ENCODE measurements around the gene UNC13A.

The UNC13A gene

DNA sequence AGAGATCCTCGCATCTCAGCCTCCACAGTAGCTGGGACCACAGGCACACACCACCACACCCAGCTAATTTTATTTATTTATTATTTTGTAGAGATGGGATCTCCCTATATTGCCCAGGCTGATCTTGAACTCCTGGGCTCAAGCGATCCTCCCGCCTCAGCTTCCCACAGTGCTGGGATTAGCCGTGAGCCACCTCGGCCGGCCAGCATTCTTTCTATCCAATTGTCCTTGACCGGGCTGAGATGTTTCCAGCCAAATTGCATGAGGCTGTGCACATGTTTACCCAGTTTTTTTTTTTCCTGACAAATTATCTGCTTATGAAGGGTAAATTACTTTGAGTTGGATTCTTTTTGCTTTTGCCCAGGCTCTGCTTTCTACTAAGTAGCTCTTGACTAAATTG, 28.2 kb downstream of the UNC13A start:
- DNase-seq: no peak

DNA sequence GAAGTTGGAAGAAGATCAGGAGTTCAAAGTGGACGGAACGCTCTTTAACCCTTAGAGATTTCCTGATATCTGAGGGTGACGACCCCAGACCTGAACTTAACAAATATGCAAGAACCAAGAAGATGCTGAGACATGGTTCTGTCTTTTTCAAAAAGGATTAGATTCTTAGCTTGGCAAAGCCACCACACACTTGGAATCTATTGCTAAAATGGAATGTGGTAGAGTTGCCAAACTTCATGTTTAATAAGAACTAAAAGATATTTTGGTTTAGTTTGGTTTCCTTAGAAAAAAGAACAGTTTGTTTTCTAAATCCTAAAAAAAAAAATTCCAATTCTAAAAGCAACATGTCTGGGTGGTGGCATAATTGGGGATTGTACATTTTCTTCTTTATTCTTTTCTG, 29.5 kb downstream of the UNC13A start:
- no peak for DNase-seq

DNA sequence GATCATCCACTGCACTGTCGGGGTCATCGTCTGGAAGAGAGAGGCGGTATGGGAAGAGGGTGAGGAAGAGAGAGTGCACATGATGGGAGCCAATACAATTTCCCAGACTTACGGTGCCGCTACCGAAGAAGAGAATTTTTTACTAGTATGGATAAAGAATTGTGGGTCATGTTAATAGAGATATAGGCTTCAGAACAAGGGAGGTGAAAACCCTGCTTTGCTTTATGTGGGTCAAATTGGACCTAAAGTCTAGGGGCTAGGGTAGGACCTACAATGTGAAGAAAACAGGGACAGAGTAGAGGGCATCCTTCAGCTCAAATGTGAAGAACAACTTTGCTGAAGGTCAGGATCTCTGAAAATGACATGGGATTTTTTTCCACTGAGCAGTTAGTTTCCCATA, 29.9 kb downstream of the UNC13A start:
- no peak for DNase-seq

DNA sequence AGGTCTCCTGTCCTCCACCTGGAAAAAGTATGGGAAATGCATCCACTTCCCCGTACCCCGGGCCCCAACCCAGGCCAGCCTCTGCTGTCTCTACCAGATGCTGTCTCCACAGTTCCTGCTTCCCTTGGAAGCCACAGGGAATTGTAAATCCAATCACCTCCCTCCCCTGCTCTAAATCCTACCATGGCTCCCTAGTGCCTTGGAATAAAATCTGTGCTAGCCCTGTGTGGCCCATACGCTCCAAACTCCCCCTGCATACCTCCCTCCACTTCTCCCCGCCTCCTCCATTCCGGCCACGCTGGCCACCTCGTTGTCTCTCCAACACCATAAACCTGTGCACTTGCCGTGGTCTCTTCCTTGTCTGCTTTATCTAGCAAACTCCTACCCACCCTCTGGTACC, 31.2 kb downstream of the UNC13A start:
- no peak for DNase-seq

DNA sequence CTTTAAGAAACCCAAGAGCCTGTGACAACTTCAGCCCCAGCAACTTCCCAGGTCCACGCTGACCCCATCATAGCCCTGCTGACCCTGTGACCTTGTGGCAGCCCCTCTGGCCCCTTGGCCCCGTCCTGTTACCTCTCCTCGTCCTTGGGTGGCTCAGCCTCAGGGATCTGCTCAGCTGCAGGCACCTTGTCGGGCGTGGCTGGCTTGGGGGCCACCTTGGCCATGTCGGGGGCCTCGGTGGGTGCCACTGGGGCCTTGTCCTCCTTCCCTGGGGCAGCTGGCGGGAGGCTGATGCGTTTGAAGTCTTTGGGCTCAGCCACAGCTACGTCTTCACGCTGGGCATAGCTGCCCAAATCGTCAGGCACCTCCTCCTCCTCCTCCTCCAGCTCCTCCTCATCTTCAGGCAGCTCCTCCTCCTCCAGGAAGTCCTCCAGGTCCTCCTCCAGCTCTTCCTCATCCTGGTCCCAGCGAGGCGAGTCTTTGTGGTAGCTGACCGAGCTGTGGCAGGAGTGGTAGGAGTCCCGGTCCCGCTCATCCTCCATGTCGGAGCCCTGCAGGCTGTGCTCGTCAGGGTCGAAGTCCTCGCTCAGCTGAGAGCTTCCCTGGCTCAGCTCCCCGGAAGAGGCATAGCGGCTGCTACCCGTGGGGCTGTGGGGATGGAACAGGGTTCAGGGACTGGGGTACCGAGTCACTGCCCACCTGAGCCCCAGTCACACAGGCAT, 32.2 kb downstream of the UNC13A start:
- no peak for DNase-seq

DNA sequence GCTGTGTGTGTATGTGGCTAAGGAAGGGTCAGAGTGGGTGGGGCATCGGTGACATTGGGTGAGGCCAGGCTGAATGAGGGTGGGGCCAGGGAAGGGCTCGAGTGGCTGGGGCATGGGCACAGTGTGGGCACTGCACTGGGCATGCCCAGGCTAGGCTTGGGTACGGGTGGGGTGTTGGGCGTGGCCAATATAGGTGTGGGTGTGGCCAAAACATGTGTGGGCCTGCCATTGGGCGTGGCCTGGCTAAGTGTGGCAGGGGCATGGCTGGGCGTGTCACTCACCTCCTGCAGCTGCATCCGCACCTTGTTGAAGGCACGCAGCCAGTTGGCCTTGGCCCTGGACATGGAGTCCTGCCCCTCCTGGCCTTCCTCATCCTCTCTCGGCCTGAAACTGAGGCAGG, 33.2 kb downstream of the UNC13A start:
- no peak for DNase-seq

DNA sequence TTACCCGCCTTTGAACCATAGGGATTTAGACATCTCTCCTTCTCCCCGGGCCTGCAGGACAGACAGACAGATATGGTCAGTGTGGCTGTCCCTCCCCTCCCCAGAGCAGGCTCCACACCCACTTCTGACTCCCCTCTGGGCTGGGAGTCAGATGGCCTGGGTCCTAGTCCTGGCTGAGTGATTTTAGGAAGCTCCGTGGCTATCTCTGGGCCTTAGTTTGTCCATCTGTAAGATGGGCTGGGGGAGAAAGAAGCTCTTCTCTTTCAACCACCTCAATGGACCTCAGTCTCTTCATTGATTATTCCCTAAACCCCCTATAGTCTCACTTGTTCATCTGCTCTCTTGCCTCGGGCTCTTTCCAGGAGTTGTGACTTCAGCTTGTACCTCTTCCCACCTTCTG, 35.5 kb downstream of the UNC13A start:
- DNase-seq: no peak

DNA sequence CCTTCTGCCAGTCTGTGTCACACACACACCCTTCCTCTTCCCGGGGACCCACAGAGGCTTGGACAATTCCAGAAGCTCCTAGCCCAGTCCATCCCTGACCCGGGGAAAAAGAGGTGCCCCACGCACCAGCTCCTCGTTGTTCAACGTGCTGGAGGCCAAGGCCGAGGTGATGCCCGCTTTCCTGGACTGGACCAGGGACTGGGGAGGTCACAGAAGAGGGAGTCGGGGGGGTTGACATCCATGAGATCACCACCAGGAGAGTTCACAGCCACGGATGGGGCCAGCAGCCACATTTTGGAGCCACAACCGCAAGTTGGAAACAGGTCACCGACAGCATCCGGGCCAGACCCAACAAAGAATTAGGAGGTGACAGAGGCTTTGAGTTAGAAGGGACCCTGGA, 39.4 kb downstream of the UNC13A start:
- no peak for DNase-seq

DNA sequence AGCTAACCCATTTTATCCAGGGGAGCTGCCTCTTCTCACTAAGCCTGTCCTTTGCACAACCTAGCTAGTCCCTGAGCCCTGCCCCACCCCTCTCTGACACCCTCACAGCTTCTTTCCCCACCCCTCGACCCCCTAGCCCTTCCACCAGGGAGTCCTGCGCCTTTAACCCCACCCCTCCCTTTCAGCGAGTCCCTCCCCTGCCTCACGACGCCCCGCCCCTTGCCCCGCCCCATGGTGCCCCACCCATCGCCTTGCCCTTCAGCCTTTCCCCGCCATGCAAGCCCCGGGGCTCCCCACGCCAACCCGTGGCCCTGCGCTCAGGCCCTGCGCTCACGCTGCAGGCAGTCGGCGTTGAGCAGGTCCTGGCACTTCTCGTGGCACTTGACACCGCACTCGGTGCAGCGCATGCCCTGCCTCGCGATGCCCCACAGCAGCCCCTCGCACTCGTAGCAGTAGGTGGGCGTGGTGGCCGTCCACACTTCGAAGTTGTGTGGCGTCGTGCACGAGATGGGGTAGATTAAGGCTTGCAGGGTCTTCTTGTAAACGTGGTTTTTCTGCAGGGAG, 40.0 kb downstream of the UNC13A start:
- no peak for DNase-seq

DNA sequence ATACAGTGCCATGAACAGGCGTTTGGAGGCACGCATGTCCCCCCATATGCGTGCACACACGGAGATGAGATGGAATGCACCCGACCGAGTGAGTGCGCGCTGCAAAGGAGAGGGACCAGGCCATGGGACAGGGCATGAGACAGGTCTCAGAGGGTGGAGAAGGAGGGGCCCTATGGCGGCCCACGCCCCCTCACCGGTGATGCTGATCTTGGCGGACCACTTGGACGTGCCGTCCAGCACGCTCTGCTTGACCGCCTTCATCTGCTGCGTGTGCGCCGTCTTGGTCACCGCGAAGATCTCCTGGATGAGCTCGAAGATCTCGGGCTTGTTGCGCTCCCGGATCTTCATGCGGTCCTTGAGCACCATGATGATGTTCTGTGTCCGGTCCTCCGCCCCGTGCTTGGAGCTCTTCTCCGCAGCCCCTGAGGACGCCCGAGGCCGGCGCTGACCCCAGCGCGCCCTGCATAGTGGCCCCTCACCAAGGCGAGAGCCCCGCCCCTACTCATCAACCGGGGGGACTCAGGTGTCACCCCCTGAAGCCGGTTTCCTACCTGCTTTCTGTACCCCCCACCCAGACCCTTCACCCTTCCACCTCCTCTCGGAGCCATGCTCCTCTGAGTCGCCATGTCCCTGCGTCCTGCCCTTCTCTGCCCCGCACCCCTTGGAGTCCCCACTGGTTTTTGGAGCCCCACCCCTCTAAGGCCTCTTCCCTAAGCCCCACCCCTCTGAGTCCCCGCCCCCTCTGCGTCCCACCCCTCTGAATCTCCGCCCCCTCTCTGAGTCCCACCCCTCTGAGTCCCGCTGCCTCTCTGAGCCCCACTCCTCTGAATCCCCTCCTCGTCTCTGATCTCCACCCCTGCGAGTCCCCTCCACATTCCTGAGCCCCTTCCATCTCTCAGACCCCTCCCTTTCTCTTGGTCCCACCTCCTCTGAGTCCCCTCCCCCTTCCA, 40.8 kb downstream of the UNC13A start:
- no peak for DNase-seq

DNA sequence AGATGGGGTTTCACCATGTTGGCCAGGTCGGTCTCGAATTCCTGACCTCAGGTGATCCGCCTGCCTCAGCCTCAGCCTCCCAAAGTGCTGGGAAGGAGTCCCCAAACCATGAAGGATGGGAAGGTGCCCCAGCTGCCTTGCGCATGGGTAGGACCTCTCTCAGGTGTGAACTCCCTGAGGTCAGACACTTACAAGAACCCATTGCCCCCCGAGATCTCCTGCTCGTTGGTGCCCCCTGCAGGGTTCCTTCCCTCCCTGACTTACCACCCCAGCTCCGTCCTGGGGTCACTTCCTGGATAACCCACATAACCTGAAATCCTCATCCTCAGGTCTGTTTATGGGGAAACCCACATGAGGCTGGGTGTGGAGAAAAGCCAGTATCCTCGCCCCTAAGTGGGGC, 41.7 kb downstream of the UNC13A start:
- DNase-seq: no peak

DNA sequence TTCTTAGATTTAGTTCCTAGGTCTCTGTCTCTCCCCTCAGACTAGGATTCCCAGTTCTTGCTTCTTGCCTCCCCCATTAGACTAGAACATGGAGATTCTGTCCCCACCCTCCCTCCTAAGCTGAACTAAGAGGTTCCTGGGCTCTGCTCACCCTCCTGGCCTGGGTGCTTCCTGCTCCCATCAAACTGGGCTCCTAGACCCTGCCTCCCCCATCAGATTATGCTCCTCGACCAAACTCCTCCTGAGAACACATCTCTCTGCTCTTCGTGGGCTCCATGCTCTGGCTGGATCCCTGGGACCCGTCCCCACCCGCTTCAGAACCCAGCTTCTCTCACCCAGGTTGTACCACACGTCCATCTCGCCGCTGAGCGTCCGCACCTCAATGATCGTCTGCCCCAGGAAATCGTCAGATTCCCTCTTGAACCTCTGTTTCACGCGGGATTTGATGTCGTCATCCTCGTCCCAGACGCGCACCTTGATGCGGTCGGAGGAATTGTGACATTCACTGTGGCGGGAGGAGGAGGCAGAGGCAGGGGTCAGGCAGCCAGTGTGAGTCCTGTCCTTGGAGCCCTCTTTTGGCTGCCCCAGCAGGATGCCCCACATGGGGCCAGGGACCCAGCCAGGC, 42.7 kb downstream of the UNC13A start:
- no peak for DNase-seq

DNA sequence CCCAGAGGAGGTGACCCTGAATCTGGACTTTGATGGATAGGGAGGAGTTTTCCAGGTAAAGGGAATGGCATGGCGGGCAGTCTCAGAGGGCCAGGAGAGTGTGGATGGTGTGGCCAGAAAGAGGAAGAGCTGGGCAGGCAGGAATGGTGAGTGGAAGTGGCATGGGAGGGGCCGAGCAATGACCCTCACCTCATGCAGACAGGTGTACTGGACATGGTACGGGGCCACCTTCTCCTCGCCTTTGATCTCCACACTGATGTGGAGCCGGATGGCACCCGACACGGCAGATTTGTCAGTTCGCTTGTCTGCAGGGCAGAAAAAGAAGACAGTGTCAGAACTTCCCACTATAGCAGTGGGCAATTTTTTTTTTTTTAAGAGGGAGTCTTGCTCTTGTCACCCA, 45.5 kb downstream of the UNC13A start:
- no peak for DNase-seq

DNA sequence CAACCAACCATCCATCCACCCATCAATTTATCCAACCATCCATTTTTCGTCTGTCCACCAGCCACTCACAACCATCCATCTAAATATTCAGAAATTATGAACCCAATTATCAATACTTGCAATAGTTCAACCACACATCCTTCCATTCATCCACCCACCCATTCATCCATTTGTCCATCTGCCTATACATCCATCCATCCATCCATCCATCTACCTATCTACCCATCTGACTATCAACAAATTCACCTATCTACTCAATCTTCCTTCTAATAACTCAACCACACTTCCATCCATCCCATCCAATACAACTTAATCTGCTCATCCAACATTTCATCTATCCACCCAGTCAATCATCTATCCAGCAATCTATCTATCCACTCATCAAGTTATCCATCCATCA, 46.3 kb downstream of the UNC13A start:
- DNase-seq: no peak

DNA sequence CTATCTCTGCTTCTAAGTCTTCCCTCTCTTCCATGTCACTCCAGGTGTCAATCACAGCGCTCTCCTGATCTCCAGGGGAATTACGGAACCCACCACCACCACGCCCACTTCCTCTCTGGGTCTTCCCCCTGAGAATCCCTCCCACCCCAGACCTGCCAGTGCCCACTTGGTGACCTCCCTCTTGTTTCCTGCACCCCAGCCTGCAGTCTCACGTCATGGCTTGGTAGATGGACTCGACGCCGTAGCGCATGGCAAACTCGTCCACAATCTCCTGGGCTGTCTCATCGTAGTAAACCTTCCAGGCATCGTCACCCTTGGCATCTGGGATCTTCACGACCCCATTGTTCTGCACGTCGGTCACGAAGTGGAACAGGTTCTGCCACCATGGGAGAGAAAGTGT, 47.0 kb downstream of the UNC13A start:
- no peak for DNase-seq

DNA sequence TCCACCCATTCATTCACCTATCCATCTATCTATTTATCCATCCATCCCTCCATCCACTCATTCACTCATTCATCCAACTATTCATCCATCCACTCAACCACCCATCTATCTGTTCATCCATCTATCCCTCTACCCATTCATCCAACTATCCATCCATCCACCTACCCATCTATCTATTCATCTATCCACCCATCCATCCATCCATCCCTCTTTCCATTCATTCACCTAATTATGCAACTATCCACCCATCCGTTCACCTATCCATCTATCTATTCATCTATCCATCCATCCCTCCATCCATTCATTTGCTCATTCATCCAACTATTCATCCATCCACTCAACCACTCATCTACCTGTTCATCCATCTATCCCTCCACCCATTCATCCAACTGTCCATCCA, 54.5 kb downstream of the UNC13A start:
- no peak for DNase-seq

DNA sequence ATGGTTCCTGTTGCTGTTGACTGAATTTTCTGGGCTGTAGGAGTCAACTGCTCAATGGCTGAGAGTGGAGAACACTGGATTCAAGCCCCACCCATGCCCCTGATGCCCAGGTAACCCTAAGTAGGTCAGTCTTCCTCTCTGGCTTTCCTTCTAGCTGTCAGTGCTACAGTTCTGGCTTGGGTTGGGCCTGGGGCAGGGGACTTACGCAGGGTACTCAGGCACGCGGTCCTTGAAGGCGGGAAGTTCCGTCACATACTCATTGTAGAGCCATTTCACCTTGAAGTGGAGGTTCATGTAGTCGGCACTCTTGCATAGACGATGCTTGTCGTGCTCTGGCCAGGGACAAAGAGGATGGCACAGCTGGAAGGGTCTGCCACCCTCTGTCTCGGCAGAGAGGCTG, 55.6 kb downstream of the UNC13A start:
- DNase-seq: no peak

DNA sequence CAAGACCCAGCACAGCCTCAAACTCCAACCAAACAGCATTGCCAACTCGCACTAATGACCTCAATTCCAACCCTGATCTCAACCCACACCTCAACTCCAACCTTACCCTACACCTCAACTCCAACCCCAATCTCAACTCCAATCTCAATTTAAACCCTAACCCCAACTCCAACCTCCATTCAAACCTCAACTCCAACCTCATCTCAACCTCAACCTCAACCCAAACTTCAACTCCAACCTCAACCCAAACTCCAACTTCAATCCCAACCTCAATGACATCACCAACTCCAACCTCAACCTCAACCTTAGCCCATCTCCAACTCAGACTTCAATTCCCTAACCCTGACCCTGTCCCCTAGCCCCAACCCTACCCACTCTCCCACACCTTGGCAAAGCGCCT, 58.4 kb downstream of the UNC13A start:
- no peak for DNase-seq

DNA sequence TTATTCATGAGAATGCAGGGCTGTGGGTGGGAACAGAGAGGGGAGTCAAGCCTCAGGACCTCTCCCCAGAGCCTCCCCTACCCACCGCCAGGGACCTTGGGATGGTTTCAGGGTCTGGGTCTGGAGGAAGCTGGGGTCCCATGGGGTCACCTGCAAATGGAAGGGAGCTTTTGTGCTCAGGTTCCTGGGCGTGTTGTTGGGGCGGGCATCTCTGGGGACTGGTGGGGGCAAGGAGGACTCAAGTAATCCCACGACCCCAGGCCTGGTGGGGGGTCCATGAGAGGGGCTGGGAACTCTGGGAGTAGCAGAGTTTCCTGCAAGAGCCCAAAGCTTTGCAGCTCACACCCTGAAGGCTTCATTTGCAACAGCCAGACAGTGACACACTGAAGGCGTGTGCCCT, 60.2 kb downstream of the UNC13A start:
- no peak for DNase-seq

DNA sequence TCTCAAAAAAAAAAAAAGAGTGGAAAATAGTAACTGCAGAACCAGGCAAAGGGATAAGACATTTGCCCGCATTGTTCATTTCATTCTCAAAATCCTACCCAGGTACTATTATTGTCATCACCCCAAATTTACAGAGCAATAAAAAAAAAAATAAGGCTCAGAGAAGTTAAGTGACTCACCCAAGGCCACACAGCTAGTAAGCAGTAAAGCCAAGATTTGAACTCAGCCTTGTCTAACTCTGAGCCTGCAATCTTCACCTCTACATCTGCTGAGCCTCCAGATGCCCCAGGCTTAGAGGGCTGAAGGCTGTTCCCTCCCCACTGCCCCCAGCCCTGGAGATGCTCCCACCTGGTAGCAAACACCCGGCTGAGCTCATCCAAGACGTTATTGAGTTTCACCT, 61.0 kb downstream of the UNC13A start:
- no peak for DNase-seq

DNA sequence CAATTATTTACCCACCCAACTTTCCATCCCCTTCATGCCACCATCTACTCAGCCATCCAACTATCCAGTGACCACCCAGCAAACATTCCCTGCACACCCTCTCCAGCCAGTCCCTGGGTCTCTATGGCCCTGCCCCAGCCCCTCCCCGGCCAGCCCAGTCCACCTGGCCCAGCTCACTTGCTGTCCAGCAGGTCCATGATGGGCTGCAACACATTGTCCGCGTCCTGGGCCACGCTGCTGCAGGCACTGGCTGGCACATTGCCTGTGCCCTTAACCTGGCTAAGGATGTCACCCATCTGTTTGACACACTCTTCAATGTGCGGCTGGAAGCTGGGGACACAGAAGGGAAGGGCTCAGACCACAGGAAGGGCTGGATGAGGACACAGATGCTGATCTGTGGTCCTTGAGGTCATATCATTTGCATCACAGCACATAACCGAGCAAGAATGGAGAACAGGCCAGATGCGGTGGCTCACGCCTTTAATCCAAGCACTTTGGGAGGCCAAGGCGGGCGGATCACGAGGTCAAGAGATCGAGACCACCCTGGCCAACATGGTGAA, 61.6 kb downstream of the UNC13A start:
- no peak for DNase-seq

DNA sequence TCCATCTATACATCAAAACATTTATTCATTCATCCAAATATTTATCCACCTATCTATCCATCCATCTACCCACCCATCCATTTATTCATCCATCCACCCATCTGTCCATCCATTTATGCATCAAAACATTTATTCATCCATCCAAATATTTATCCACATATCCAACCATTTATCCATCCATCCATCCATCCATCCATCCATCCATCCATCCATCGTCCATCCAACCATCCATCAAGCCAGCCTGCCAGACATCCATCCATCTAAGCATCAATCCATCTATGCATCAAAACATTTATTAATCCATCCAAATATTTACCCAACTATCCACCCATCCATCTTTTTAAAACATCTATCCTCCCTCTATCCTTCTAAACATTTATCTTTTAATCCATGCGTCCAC, 62.2 kb downstream of the UNC13A start:
- no peak for DNase-seq

DNA sequence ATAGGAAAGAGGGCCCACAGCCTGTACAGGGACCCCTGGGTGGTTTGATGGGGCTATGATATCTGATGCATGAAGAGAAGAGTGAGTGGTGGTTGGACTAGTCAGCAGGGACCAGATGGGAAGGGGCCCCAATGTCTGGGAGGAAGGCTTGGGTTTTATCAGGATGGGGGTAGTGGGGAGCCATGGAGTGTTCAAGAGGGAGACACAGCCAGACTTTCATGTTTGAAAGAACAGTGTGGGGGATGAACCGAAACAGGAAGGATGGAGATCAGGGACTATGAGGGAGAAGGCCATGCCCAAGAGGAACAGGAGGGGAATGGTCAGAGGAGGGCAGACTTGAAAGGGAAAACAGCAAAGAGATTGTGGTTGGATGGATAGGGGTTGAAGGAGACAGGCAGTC, 63.1 kb downstream of the UNC13A start:
- no peak for DNase-seq

All from activated CD4-positive, alpha-beta T cell treated with anti-CD3 and anti-CD28 coated beads, Interleukin-2, amount 50 U/mL, for 4 hours (primary cell).